Left lobe of liver (tissue), 2 donors: ENCODE measurements around the gene SLC45A1. TPM values are rescaled to one million over a fixed set of nuclear protein-coding genes. Genes with fewer than 3 reads are reported as not detected.

ENCODE experiments used
- ATAC-seq: fragments of 200-7000 bp; cut with Tn5 transposase; one replicate; pipeline ENCODE4 v1.9.1; 2020; ENCODE audit warnings: mild to moderate bottlenecking, moderate library complexity
- DNase-seq: peaks from one replicate; pipeline ENCODE4 v3.0.0-alpha.2; 2020; ENCODE audit warnings: low spot score
- total RNA-seq: library from RNA; stranded (reverse); gene quantifications from one replicate; pipeline ENCODE4 v1.2.1, GENCODE V29; 2021
- donor health status: DM: no; HTN: no; CAD: no; lungs with moderate emphysema.
- donor health status: DM: no; HTN: yes; CAD: no.

The SLC45A1 gene
- total RNA-seq, 1 donor from 2014 or later: 0.20 TPM

GRCh38 chr1:8307628-8308027 lies 10.3 kb upstream of the SLC45A1 start:
- ATAC-seq (no peak), DNase-seq (no peak)

- DNase-seq: no peak
- no peak for ATAC-seq
Observed at GRCh38 chr1:8311068-8311718, 6.7 kb upstream of the SLC45A1 start.

- ATAC-seq (peak; percentile 74), DNase-seq (peak; percentile 93)
Observed at GRCh38 chr1:8312235-8313218, 5.4 kb upstream of the SLC45A1 start.

- ATAC-seq: peak; percentile 2
- no peak for DNase-seq
Observed at GRCh38 chr1:8313231-8313630, 4.7 kb upstream of the SLC45A1 start.

DNA sequence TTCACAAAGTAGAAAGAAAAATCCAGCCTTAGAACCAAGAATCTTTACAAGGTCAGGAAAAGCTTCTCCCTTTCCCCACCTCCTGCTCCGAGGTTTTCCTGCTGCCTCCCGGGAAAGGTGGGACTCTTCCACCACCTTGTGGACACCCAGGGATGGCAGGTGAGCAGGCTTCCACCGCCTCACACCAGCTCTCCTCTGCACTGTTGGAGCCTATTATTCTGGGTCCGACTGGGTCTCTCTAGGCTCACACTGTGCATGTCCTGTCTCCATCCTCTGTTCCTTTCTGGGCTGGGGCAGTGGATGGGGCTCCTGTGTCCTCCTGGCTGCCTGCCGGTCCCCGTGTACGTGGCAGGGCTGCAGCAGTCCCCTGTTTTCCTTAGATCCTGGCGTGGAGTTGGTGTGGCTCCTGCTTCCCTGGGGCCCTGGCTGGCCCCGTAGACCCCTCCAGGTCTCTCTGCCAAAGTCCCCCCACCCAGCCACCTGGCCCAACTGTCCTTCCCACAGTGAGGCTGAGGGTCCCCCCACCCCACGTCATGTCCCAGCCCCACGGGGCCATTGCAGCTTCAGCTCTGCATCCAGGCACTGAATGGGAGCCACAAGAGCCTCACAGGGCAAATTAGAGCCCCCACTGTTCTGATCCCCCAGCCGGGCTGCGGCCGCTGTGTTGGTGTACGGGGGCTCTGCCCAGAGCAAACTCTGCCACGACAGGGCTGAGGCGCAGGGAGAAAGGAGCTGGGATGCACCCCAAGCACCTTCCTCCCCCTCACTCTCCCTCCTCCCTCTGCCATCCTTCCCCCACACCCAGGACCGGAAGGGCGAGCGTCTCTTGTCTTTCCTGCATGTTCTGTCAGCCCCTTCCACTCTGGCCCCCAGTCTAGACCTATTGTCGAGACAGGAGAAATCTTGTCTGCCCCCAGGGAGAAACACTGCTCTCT lies 3.3 kb upstream of the SLC45A1 start:
- DNase-seq: peak; percentile 85
- peak; percentile 76 for ATAC-seq

DNA sequence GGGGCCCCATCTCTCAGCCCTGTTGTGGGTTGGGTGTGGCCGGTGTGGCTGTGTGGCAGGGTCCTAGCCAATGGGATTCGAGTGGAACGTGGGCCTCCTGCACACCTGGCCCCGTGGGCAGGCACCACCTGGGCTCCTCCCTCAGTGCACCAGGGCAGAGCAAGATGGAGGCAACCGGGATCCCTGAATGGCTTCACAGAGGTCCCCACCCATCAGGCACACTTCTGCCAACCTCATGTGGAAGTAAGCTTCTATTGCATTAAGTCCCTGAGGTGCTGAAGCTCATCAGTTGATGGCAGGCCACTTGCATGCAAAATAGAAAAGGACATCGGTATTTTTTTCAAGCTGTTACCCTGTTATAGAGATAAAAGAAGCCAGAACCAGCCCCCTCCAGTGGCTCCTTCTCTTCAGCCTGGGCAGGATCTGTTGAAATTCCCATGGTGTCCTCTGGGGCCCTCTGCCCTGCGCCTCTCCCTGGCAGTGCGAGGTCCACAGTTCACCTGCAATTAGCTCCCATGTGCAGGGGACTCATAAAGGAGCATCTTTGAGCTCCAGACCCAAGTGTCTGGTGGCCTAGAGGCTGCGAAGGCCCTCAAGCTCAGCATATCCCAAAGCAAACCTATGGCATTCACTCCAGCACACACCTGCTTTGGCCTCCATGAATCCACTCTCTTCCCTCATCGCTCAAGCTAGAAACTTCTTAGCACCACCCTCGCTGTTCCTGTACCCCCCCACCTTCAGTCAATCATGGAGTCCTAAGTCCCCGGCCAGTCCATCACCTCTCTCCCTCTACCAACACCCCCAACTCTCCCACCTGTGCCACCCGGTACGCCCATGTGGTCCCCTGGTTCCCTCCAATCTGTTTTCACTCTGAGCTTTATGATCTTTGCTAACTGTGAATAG lies 2.1 kb upstream of the SLC45A1 start:
- ATAC-seq: peak; percentile 14
- DNase-seq: no peak

DNA sequence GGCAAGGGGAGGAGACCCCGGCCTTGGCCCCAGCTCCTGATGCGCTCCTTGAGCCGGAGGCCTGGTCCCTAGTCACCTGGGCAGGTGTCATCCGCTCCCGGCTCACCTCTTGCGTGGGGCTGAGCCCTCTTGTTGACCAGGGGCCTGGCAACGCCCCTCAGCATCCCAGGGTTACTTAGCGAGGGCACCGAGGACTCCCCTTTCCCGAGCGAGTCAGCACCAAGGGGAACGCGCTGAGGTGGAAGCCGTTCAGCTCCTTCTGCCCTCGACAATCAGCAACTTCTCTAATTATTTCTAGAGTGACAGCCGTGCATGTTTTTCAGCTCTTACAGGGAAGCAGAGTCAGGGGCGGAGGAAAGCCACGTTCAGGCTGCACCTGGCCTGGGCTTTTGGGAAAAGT lies 522 bp downstream of the SLC45A1 start:
- no peak for ATAC-seq
- DNase-seq: no peak

DNA sequence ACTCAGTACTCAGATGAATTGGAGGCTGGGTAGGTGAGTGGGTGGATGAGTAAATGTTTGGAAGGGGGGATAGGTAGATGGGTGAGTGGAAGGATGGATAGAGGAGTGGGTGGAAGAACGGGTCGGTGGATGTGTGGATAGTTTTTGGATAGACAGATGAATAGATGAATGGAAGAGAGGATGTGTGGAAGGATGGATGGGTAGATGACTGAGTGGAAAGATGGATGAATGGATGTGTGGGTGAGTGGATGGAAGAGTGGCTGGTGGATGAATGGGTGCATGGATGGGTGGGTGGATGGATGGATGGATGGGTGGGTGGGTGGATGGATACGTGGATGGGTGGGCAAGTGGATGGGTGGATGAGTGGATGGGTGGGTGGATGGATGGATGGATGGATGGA lies 3.7 kb downstream of the SLC45A1 start:
- DNase-seq: no peak
- ATAC-seq: no peak

DNA sequence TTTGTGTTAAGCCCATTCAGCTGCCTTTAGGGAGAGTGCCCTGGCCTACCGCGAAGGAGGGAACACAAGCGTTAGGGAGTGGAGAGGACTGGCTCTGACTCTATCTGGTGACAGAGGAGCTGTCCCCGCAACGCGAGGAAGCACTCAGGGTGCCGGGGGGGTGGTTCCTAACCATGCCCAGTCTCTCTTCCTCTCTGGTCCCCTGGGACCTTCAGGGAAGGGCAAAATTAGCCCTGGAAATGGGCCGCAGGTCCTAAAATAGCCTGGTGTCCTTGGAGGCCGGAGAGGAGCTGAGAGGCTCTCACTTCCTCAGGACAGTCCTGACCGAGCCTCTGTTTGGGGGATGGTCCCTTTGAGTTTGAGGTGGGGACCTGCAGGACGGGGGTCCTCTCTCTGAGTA lies 5.8 kb downstream of the SLC45A1 start:
- no peak for ATAC-seq
- DNase-seq: no peak

GRCh38 chr1:8324176-8324810 lies 6.4 kb downstream of the SLC45A1 start:
- ATAC-seq: no peak

GRCh38 chr1:8325771-8326170 lies 7.9 kb downstream of the SLC45A1 start:
- no peak for ATAC-seq
- DNase-seq: no peak

More at GRCh38 chr1:8324176-8324810, 6.4 kb downstream of the SLC45A1 start:
- DNase-seq: no peak

DNA sequence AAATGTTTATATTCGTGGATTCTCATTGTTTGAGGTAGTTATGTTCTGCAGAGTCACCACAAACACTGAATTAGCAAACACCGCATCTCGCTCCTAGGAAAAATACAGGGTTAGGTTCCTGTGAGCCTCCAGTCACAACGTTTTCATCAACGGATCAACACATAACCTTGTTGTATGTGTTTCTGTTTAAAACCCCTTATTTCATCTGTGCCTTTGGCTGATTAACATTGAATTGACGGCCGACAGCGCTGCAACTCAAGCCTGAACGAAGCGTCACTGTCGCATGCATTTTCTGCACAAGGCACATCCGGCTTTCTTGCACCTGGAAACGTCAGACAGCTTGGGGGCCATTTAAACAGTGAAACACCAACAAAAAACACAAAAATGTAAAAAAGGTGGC lies 8.4 kb downstream of the SLC45A1 start:
- DNase-seq (no peak), ATAC-seq (no peak)

DNA sequence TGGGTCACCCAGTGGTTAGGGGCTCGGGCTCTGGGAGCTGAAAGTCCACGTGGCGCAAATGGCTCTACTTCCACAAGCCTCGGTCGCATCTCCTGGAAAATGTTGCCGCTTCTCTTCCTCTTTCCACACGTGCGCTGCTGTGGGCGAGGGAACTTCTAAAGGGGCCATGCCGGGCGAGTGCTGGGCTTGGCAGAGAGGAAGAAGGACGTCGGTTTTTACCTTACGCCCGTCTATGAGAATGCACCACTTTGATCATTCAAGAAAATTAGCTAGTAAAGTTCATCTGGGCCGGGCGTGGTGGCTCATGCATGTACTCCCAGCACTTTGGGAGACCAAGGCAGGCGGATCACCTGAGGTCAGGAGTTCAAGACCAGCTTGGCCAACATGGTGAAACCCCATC lies 10.4 kb downstream of the SLC45A1 start:
- ATAC-seq (no peak), DNase-seq (no peak)

DNA sequence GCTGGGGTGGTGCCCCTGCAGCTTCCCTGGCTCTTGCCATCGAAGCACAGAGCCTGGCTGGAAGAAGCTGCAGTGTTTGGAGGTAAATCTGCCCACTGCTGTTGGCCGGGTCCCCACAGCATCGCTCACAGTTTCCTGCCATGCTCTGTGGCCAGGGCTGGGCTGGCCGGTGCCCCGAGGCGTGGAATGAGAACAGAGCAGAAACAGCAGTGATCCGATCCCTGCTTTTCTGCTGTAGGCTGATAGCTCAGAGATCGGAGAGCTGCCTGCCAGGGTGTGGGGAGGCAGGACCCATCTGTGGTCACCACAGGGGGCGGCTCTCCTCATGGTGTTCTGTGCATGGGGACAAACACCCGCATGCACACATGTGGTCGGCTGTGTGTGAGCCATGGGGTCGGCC lies 11.5 kb downstream of the SLC45A1 start:
- no peak for DNase-seq
- ATAC-seq: no peak

- ATAC-seq (no peak), DNase-seq (no peak)
Observed at GRCh38 chr1:8329858-8330257, 11.9 kb downstream of the SLC45A1 start.

DNA sequence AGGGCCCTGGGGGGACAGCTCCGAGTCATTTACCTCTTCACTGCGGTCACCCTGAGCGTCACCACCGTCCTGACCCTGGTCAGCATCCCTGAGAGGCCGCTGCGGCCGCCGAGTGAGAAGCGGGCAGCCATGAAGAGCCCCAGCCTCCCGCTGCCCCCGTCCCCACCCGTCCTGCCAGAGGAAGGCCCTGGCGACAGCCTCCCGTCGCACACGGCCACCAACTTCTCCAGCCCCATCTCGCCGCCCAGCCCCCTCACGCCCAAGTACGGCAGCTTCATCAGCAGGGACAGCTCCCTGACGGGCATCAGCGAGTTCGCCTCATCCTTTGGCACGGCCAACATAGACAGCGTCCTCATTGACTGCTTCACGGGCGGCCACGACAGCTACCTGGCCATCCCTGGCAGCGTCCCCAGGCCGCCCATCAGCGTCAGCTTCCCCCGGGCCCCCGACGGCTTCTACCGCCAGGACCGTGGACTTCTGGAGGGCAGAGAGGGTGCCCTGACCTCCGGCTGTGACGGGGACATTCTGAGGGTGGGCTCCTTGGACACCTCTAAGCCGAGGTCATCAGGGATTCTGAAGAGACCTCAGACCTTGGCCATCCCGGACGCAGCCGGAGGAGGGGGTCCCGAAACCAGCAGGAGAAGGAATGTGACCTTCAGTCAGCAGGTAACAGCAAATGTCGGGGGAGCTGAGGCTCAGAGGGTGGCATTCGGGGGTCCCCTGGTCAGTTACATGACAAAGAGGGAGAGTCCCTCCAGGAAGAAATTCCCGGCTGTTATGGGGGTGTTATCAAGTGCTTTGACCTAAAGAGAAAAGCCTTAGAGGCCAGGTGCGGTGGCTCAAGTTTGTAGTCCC lies 12.6 kb downstream of the SLC45A1 start:
- DNase-seq (no peak), ATAC-seq (no peak)

DNA sequence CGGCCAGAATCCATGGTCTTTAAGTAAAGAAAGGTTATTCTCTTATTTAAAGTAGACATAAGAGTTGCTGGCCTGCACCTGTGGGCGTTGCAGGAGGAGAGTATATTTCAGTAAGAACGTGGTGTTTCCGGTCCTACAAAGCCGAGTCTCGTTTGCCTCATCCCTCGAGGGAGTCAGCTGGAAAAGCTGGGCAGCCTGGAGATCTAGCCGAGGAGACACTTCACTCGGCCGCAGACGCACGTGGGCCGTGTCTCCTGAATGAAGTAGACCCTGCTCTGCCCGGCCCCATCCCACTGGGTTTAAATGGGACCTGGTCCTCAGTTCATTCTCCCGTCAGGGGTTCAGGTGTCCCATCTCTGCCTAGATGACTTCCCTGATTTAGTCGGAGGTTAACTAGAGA lies 14.9 kb downstream of the SLC45A1 start:
- DNase-seq (no peak), ATAC-seq (no peak)

DNA sequence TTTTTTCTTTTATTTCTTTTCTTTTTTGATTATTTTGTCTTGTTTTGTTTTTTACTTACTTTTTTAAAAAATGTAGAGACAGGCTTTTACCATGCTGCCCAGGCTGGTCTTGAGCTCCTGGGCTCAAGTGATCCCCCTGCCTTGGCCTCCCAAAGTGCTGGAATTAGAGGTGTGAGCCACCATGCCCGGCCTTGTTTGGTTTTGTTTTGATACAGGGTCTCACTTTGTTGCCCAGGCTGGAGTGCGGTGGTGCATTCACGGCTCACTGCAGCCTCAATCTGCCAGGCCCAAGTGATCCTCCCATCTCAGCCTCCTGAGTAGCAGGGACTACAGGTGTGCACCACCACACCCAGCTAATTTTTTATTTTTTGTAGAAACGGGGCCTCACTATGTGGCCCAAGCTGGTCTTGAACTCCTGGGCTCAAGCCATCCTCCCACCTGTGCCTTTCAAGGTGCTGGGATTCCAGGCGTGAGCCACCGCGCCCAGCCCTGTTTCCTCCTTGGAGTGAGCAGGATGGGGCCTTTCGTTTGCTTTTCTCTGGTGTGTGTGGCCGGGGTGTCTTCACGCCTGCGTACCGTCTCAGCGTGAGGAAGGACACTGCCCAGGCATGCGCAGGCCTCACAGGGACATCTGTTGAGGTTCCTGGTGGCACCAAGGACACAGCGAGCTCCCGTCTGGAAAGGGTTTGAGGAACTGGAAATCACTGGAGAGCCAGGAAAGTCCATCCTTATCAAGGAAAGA lies 15.5 kb downstream of the SLC45A1 start:
- no peak for ATAC-seq
- DNase-seq: no peak
